Hippocampal formation (tissue), 2 donors: ENCODE results near the gene LIFR.

ENCODE experiments used
- DNase-seq, 2 donors: peaks; one replicate each; lab custom pipeline; 2025; lab: John Stamatoyannopoulos, UW

LIFR gene

GRCh38 chr5:38548064-38548759 is 8.2 kb downstream of the LIFR start:
- DNase-seq, result no peak

- no peak for DNase-seq
Measured at GRCh38 chr5:38547257-38547656, 9.2 kb downstream of the LIFR start.

- DNase-seq, result no peak
Measured at GRCh38 chr5:38546691-38547146, 9.7 kb downstream of the LIFR start.

GRCh38 chr5:38543886-38544285 is 12.6 kb downstream of the LIFR start:
- no peak for DNase-seq

- DNase-seq, result no peak
Measured at GRCh38 chr5:38543074-38543473, 13.4 kb downstream of the LIFR start.

GRCh38 chr5:38541174-38541725 is 15.2 kb downstream of the LIFR start:
- no peak for DNase-seq

- peak; percentile 33 to 61 for DNase-seq
Measured at GRCh38 chr5:38540314-38540713, 16.1 kb downstream of the LIFR start.

GRCh38 chr5:38538161-38538560 is 18.3 kb downstream of the LIFR start:
- DNase-seq, result no peak

- DNase-seq, result no peak
Measured at GRCh38 chr5:38537505-38537904, 18.9 kb downstream of the LIFR start.

- no peak for DNase-seq
Measured at GRCh38 chr5:38536968-38537367, 19.5 kb downstream of the LIFR start.

- no peak for DNase-seq
Measured at GRCh38 chr5:38535845-38536244, 20.6 kb downstream of the LIFR start.

GRCh38 chr5:38535248-38535750 is 21.1 kb downstream of the LIFR start:
- DNase-seq, result no peak

- DNase-seq, result no peak
Measured at GRCh38 chr5:38534156-38534453, 22.3 kb downstream of the LIFR start.

GRCh38 chr5:38533286-38534155 is 22.9 kb downstream of the LIFR start:
- no peak for DNase-seq

- peak in 1 of 2 donors; percentile 39 for DNase-seq
Measured at GRCh38 chr5:38532165-38532669, 24.2 kb downstream of the LIFR start.

GRCh38 chr5:38531518-38531917 is 24.9 kb downstream of the LIFR start:
- no peak for DNase-seq

GRCh38 chr5:38529955-38530646 is 26.3 kb downstream of the LIFR start:
- DNase-seq, result peak in 1 of 2 donors; percentile 25

- DNase-seq, result no peak
Measured at GRCh38 chr5:38528162-38528703, 28.2 kb downstream of the LIFR start.

- no peak for DNase-seq
Measured at GRCh38 chr5:38527475-38527874, 29.0 kb downstream of the LIFR start.

- DNase-seq, result no peak
Measured at GRCh38 chr5:38524022-38524421, 32.4 kb downstream of the LIFR start.

GRCh38 chr5:38519476-38519875 is 37.0 kb downstream of the LIFR start:
- DNase-seq, result no peak

- DNase-seq, result no peak
Measured at GRCh38 chr5:38518341-38518740, 38.1 kb downstream of the LIFR start.
